Activated CD4-positive, CD25-positive, alpha-beta regulatory T cell treated with anti-CD3 and anti-CD28 coated beads, Interleukin-2, amount 50 U/mL, for 24 hours (primary cell): ENCODE results near the gene TM2D3.

Experiments
- ATAC-seq, 2 donors: fragments of 150-1000 bp; cut with Tn5 transposase; one replicate each; pipeline ENCODE4 v1.10.0; 2021; ENCODE audit warnings: mild to moderate bottlenecking in 1 of 2, moderate library complexity in 1 of 2

TM2D3 gene

GRCh38 chr15:101599091-101599490 is 53.1 kb downstream of the TM2D3 start:
- ATAC-seq = no peak

DNA sequence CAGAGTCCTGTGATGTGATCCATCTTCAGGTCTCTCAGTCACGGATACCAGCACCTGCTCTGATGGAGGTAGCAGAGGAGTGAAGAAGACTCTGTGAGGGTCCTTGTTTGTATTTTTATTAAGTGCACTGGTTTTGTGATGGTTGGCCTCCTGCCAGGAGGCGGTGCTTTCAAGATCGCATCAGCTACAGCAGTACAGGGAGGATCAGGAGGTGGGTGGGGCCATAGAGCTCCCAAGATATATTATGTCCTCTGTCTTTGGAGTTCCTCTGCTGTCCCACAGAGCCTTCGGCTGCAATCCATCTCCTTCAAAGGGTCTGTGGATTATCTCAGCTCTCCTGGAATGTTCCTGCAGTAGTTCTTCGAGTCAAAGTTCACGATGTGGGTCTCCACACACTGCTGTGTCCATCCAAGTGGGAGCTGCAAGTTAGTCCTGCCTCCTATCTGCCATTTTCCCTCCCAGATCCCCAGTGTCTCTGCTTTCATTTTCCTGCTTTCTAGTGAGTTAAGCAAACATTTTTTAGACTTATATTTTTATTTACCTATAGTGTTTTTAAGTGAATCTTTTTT is 54.7 kb downstream of the TM2D3 start:
- ATAC-seq = no peak

DNA sequence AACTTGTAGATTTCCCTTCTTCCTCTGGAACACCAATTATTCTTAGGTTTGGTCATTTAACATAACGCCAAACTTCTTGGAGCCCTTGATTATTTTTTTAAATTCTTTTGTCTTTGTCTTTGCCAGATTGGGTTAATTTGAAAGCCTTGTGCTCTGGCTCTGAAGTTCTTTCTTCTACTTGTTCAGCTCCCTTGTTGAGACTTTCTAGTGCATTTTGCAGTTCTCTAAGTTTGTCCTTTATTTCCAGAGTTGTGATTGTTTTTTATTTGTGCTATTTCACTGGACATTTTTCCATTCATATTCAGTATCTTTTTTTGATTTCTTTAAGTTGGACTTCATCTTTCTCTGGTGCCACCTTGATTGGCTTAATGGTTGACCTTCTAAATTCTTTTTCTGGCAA is 55.5 kb downstream of the TM2D3 start:
- ATAC-seq = no peak
